ENCODE data around the gene ZZZ3.
A peak's percentile ranks its signal among the peaks of the same experiment; 100 is the strongest.
"Not testable (repeated sequence)": the region's sequence is repeated elsewhere in the genome, so short reads cannot be mapped to it uniquely, and the experiment has no call there.

Gene ZZZ3

DNA sequence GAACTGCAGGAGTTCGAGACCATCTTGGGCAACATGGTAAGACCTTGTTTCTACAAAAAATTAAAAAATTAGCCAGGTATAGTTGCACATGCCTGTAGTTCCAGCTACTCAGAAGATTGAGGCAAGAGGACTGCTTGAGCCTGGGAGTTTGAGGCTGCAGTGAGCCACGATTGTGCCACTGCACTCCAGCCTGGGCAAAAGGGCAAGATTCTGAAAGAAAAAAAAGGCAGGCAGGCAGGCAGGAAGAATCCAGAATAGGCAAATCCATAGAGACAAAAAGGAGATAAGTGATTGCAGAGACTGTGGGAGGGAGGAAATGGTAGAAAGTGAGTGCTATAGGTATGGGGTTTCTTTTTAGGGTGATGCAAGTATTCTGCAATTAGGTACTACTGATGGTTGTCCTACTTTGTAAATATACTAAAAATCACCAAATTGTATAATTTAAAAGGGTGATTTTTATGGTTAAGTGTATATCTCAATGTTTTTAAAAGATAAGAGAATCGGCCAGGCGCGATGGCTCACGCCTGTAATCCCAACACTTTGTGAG is 29.4 kb downstream of the ZZZ3 start:
- FAIRE-seq (no peak), DNase-seq (ENCODE audit: insufficient read length, low spot score) (no peak)
- no peak for TF ChIP-seq POU2F2 (IDR thresholded peaks at IDR 0.05; ENCODE audit: low read depth, low read length)
- TF ChIP-seq SPI1 (IDR thresholded peaks at IDR 0.05; ENCODE audit: low read depth, low read length): no peak
- no peak for TF ChIP-seq POLR2A (IDR thresholded peaks at IDR 0.05; ENCODE audit: low read depth, low read length)
- no peak for TF ChIP-seq POLR2AphosphoS5 (IDR thresholded peaks at IDR 0.05; ENCODE audit: low read depth, low read length)
- TF ChIP-seq PAX5 (IDR thresholded peaks at IDR 0.05; ENCODE audit: insufficient read depth, low read length, severe bottlenecking): no peak
- TF ChIP-seq TAF1 (IDR thresholded peaks at IDR 0.05; ENCODE audit: low read depth, low read length): no peak

DNA sequence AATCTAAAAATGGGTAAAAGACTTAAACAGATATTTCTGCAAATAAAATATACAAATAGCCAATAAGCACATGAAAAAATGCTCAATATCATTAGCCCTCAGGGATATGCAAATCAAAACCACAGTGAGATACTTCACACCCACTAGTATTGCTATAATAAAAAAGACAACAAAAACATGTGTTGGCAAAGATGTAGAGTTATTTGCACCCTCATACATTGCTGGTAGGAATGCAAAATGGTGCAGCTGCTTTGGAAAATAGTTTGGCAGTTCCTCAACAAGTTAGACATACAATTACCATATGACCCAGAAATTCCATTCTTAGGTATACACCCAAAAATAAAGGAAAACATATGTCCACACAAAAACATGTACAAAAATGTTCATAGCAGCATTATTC is 30.2 kb downstream of the ZZZ3 start:
- no peak for TF ChIP-seq SPI1 (IDR thresholded peaks at IDR 0.05; ENCODE audit: low read depth, low read length)
- no peak for TF ChIP-seq POU2F2 (IDR thresholded peaks at IDR 0.05; ENCODE audit: low read depth, low read length)
- no peak for TF ChIP-seq POLR2A (IDR thresholded peaks at IDR 0.05; ENCODE audit: low read depth, low read length)
- no peak for TF ChIP-seq POLR2AphosphoS5 (IDR thresholded peaks at IDR 0.05; ENCODE audit: low read depth, low read length)
- TF ChIP-seq TAF1 (IDR thresholded peaks at IDR 0.05; ENCODE audit: low read depth, low read length): no peak
- TF ChIP-seq PAX5 (IDR thresholded peaks at IDR 0.05; ENCODE audit: insufficient read depth, low read length, severe bottlenecking): no peak
- DNase-seq (ENCODE audit: insufficient read length, low spot score) (no peak), FAIRE-seq (peak; percentile 28)

DNA sequence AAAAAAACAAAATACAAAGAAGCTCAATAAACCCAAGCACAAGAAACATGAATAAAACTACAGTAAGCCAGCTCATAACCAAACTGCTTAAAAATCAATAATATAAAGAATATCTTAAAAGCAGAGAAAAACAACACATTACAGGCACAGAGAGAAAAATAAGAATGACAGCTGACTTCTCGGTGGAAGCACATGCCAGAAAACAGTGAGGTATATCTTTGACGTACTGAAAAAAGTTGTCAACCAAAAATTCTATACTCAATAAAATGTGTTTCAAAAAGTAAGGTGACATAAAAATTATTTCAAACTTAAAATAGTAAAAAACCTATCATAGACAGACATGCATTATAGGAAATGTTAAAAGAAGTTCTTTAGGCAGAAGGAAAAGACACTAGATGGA is 33.3 kb downstream of the ZZZ3 start:
- no peak for FAIRE-seq
- DNase-seq (ENCODE audit: insufficient read length, low spot score): no peak
- no peak for TF ChIP-seq SPI1 (IDR thresholded peaks at IDR 0.05; ENCODE audit: low read depth, low read length)
- TF ChIP-seq POLR2AphosphoS5 (IDR thresholded peaks at IDR 0.05; ENCODE audit: low read depth, low read length): no peak
- TF ChIP-seq POU2F2 (IDR thresholded peaks at IDR 0.05; ENCODE audit: low read depth, low read length): no peak
- TF ChIP-seq TAF1 (IDR thresholded peaks at IDR 0.05; ENCODE audit: low read depth, low read length): no peak
- no peak for TF ChIP-seq PAX5 (IDR thresholded peaks at IDR 0.05; ENCODE audit: insufficient read depth, low read length, severe bottlenecking)
- no peak for TF ChIP-seq POLR2A (IDR thresholded peaks at IDR 0.05; ENCODE audit: low read depth, low read length)

DNA sequence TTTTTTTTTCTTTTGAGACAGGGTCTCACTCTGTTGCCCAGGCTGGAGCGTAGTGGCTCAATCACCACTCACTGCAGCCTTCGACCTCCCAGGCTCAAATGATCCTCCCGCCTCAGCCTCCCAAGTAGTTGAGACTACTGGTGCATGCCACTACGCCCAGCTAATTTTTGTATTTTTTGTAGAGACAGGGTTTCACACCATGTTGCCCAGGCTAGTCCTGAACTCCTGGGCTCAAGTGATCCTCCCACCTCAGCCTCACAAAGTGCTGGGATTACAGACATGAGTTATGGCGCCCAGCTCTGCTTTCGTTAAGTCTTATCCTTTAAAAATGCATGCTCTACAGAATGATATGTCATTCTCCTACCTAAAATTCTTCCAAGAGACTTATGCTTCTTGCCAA is 36.2 kb downstream of the ZZZ3 start:
- DNase-seq (ENCODE audit: insufficient read length, low spot score); FAIRE-seq: not testable (repeated sequence)

DNA sequence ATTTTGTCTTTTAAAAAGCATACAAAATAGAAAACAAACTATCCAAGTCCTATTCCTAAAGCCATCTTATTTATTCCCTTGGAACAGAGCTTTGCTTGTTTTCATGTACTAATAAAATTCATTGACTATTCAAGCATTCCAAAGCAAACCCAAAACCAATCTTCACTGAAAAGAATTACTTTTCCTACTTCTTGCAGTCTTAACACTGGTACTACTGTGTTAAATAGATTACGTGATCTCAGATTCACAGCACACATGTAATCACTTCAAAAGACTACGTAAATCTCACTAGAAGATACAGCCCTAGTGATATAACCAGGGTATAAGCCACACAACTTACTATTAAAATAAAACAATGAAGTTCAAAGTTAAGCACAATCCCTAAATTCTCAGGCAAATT is 39.0 kb downstream of the ZZZ3 start:
- FAIRE-seq (no peak), DNase-seq (ENCODE audit: insufficient read length, low spot score) (no peak)
- no peak for TF ChIP-seq PAX5 (IDR thresholded peaks at IDR 0.05; ENCODE audit: insufficient read depth, low read length, severe bottlenecking)
- no peak for TF ChIP-seq TAF1 (IDR thresholded peaks at IDR 0.05; ENCODE audit: low read depth, low read length)
- TF ChIP-seq POLR2A (IDR thresholded peaks at IDR 0.05; ENCODE audit: low read depth, low read length): no peak
- TF ChIP-seq POLR2AphosphoS5 (IDR thresholded peaks at IDR 0.05; ENCODE audit: low read depth, low read length): no peak
- TF ChIP-seq POU2F2 (IDR thresholded peaks at IDR 0.05; ENCODE audit: low read depth, low read length): no peak
- TF ChIP-seq SPI1 (IDR thresholded peaks at IDR 0.05; ENCODE audit: low read depth, low read length): no peak

DNA sequence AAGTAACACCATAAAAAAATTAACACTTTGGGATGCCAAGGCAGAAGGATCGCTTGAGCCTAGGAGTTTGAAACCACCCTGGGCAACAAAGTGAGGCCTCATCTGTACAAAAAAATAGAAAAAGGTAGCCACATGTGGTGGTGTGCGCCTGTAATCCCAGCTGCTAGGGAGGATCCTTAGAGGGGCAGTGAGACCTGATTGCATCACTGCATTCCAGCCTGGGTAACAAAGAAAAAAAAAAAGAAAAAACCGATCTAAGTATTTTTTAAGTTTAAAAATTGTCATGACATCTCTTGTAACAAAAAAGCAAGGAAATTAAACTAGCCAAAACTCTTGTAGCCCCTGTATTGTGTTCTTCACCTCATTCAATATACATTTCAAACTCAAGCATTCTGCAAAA is 39.5 kb downstream of the ZZZ3 start:
- FAIRE-seq: no peak

DNA sequence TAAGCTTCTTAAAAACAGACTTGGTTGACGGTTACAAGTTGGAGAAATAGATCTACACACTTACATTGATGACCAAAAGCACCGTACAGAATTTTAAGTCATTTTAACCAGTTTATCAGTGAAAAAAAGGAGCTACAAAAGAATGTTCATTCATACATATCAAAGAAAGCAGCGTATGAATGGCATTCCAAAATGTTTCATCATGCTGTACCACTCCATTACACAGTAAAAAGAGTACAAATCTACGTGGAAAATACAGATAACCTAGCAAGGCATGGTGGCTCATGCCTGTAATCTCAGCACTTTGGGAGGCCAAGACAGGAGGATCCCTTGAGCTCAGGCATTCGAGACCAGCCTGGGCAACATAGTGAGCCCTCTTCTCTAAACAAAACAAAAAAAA is 40.3 kb downstream of the ZZZ3 start:
- no peak for TF ChIP-seq POLR2A (IDR thresholded peaks at IDR 0.05; ENCODE audit: low read depth, low read length)
- TF ChIP-seq SPI1 (IDR thresholded peaks at IDR 0.05; ENCODE audit: low read depth, low read length): no peak
- TF ChIP-seq TAF1 (IDR thresholded peaks at IDR 0.05; ENCODE audit: low read depth, low read length): no peak
- no peak for TF ChIP-seq POLR2AphosphoS5 (IDR thresholded peaks at IDR 0.05; ENCODE audit: low read depth, low read length)
- no peak for TF ChIP-seq POU2F2 (IDR thresholded peaks at IDR 0.05; ENCODE audit: low read depth, low read length)
- no peak for TF ChIP-seq PAX5 (IDR thresholded peaks at IDR 0.05; ENCODE audit: insufficient read depth, low read length, severe bottlenecking)
- peak; percentile 5 for FAIRE-seq
- no peak for DNase-seq (ENCODE audit: insufficient read length, low spot score)

More for the DNA sequence above, 39.5 kb downstream of the ZZZ3 start:
- DNase-seq (ENCODE audit: insufficient read length, low spot score): no peak
- TF ChIP-seq PAX5 (IDR thresholded peaks at IDR 0.05; ENCODE audit: insufficient read depth, low read length, severe bottlenecking) (no peak), TAF1 (IDR thresholded peaks at IDR 0.05; ENCODE audit: low read depth, low read length) (no peak), POLR2AphosphoS5 (IDR thresholded peaks at IDR 0.05; ENCODE audit: low read depth, low read length) (no peak), POLR2A (IDR thresholded peaks at IDR 0.05; ENCODE audit: low read depth, low read length) (no peak), POU2F2 (IDR thresholded peaks at IDR 0.05; ENCODE audit: low read depth, low read length) (no peak), SPI1 (IDR thresholded peaks at IDR 0.05; ENCODE audit: low read depth, low read length) (no peak)

DNA sequence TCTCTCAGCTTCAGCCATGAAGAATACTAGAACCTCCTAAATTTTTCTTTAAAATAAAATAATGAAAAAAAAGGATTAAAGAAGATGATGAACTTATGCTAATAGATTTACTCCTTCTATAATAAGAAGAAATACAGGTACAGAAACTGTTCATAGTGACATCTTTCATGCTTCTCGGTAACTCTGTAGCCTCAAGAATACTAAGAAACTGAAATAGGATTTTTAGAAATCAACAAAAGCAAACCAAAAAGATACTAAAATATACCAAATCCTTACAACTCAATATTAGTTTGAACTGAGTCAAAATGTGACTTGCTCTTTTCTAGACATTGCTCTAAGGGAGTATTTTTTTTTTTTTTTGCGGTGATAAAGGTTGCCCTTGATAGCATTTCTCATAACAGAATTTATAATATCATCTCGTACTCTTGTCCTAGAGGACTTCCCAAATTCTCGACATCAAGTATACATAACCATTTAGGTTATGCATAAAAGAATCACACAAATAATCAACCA is 42.8 kb downstream of the ZZZ3 start:
- no peak for DNase-seq (ENCODE audit: insufficient read length, low spot score)

DNA sequence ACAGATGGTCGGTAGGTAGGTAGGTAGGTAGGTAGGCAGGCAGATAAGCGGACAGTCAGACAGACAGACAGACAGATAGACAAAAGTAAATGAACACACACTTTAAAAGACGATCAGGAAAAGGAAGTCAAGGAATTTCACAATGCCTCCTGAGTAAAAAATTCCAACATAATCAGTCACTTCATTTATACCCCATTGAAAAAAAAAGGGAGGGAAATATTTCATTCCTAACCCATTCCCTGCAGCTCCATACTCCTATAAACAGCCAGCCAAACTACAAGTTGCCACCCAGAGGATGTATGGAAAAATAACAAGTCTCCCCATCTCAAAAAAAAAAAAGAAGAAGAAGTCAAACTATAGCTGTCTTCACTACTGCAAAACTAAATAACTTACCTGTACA is 43.4 kb downstream of the ZZZ3 start:
- no peak for DNase-seq (ENCODE audit: insufficient read length, low spot score)
- no peak for FAIRE-seq
- TF ChIP-seq PAX5 (IDR thresholded peaks at IDR 0.05; ENCODE audit: insufficient read depth, low read length, severe bottlenecking) (no peak), TAF1 (IDR thresholded peaks at IDR 0.05; ENCODE audit: low read depth, low read length) (no peak), POLR2A (IDR thresholded peaks at IDR 0.05; ENCODE audit: low read depth, low read length) (no peak), POU2F2 (IDR thresholded peaks at IDR 0.05; ENCODE audit: low read depth, low read length) (no peak), POLR2AphosphoS5 (IDR thresholded peaks at IDR 0.05; ENCODE audit: low read depth, low read length) (no peak), SPI1 (IDR thresholded peaks at IDR 0.05; ENCODE audit: low read depth, low read length) (no peak)

More for the DNA sequence above, 42.8 kb downstream of the ZZZ3 start:
- FAIRE-seq: no peak
- no peak for TF ChIP-seq POU2F2 (IDR thresholded peaks at IDR 0.05; ENCODE audit: low read depth, low read length)
- no peak for TF ChIP-seq POLR2A (IDR thresholded peaks at IDR 0.05; ENCODE audit: low read depth, low read length)
- TF ChIP-seq TAF1 (IDR thresholded peaks at IDR 0.05; ENCODE audit: low read depth, low read length): no peak
- TF ChIP-seq POLR2AphosphoS5 (IDR thresholded peaks at IDR 0.05; ENCODE audit: low read depth, low read length): no peak
- TF ChIP-seq PAX5 (IDR thresholded peaks at IDR 0.05; ENCODE audit: insufficient read depth, low read length, severe bottlenecking): no peak
- TF ChIP-seq SPI1 (IDR thresholded peaks at IDR 0.05; ENCODE audit: low read depth, low read length): no peak

DNA sequence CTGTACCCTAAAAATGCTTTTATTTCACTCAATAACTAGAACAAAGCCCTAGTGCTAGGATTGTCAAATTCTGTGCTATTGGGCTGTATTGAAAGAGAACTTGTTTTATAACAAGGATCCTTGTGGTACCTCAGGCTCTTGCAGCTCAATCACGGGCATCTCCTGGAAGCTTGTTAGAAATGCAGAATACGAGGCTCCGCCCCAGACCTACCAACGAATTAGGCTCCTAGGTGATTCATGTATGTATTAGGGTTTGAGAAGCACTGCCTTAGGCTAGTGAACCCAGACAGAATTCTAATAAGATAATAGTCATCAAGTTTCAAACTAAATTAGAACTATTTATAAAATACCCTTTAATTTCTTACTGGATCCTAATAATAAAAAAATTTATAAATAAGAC is 45.6 kb downstream of the ZZZ3 start:
- no peak for DNase-seq (ENCODE audit: insufficient read length, low spot score)
- FAIRE-seq: no peak
- no peak for TF ChIP-seq TAF1 (IDR thresholded peaks at IDR 0.05; ENCODE audit: low read depth, low read length)
- no peak for TF ChIP-seq POLR2A (IDR thresholded peaks at IDR 0.05; ENCODE audit: low read depth, low read length)
- no peak for TF ChIP-seq PAX5 (IDR thresholded peaks at IDR 0.05; ENCODE audit: insufficient read depth, low read length, severe bottlenecking)
- TF ChIP-seq POLR2AphosphoS5 (IDR thresholded peaks at IDR 0.05; ENCODE audit: low read depth, low read length): no peak
- TF ChIP-seq SPI1 (IDR thresholded peaks at IDR 0.05; ENCODE audit: low read depth, low read length): no peak
- no peak for TF ChIP-seq POU2F2 (IDR thresholded peaks at IDR 0.05; ENCODE audit: low read depth, low read length)
